ENCODE measurements around the gene TOP2A. TPM values are rescaled to one million over a fixed set of nuclear protein-coding genes. Genes with fewer than 3 reads are reported as not detected.
"Not testable (repeated sequence)": the region's sequence is repeated elsewhere in the genome, so short reads cannot be mapped to it uniquely, and the experiment has no call there.

Gene TOP2A
- total RNA-seq, 4 donors from 2014 or later = 0.26 to 145 (median 1.9) TPM; not detected in 1

GRCh38 chr17:40412880-40413279 is 4.8 kb downstream of the TOP2A start:
- Histone ChIP-seq H3K4me3 (no peak overlapping the region), H3K27ac (no peak overlapping the region), H3K4me1 (peaks cover 0 to 4% of the 10 kb centered on the region in 2 donors), H3K9me3 (no peaks in the 10 kb centered on the region), H3K27me3 (no peaks in the 10 kb centered on the region), H3K36me3 (no peaks in the 10 kb centered on the region)
- DNase-seq = no peak
- intact Hi-C loops (cut with DNase I; ENCODE audit: low total_unique reads) = no loop called here
- TF ChIP-seq CTCF (IDR thresholded peaks at IDR 0.05) (no peak), POLR2A (IDR thresholded peaks at IDR 0.05) (no peak)

- DNase-seq = no peak
- intact Hi-C loops (cut with DNase I; ENCODE audit: low total_unique reads) = no loop called here
- Histone ChIP-seq H3K36me3 (no peaks in the 10 kb centered on the region), H3K27me3 (no peaks in the 10 kb centered on the region), H3K4me3 (no peak overlapping the region), H3K4me1 (no peaks in the 10 kb centered on the region), H3K9me3 (no peaks in the 10 kb centered on the region), H3K27ac (no peak overlapping the region)
- TF ChIP-seq CTCF (IDR thresholded peaks at IDR 0.05) = no peak
- no peak for TF ChIP-seq POLR2A (IDR thresholded peaks at IDR 0.05)
Observed at GRCh38 chr17:40411821-40412220, 5.9 kb downstream of the TOP2A start.

- DNase-seq = no peak
- Histone ChIP-seq H3K9me3 (no peaks in the 10 kb centered on the region), H3K36me3 (no peaks in the 10 kb centered on the region), H3K4me1 (no peaks in the 10 kb centered on the region), H3K4me3 (no peak overlapping the region), H3K27me3 (no peaks in the 10 kb centered on the region), H3K27ac (no peak overlapping the region)
- intact Hi-C loops (cut with DNase I; ENCODE audit: low total_unique reads) = no loop called here
- no peak for TF ChIP-seq CTCF (IDR thresholded peaks at IDR 0.05)
- TF ChIP-seq POLR2A (IDR thresholded peaks at IDR 0.05) = no peak
Observed at GRCh38 chr17:40410082-40410481, 7.6 kb downstream of the TOP2A start.

- intact Hi-C loops (cut with DNase I; ENCODE audit: low total_unique reads); H3K36me3 ChIP-seq; H3K9me3 ChIP-seq; DNase-seq; H3K4me1 ChIP-seq; H3K27me3 ChIP-seq; H3K27ac ChIP-seq; H3K4me3 ChIP-seq: not testable (repeated sequence)
Observed at GRCh38 chr17:40409540-40409939, 8.2 kb downstream of the TOP2A start.

GRCh38 chr17:40407460-40407859 is 10.2 kb downstream of the TOP2A start:
- no peaks in the 10 kb centered on the region for H3K4me1 ChIP-seq
- H3K4me3 ChIP-seq = no peak overlapping the region
- no peaks in the 10 kb centered on the region for H3K27me3 ChIP-seq
- intact Hi-C loops (cut with DNase I; ENCODE audit: low total_unique reads) = no loop called here
- no peak for TF ChIP-seq CTCF (IDR thresholded peaks at IDR 0.05)
- no peak for TF ChIP-seq POLR2A (IDR thresholded peaks at IDR 0.05)
- H3K36me3 ChIP-seq = no peaks in the 10 kb centered on the region
- H3K27ac ChIP-seq = no peak overlapping the region
- no peaks in the 10 kb centered on the region for H3K9me3 ChIP-seq
- DNase-seq = no peak

- Histone ChIP-seq H3K36me3 (no peaks in the 10 kb centered on the region), H3K27me3 (no peaks in the 10 kb centered on the region), H3K4me1 (no peaks in the 10 kb centered on the region), H3K9me3 (no peaks in the 10 kb centered on the region), H3K4me3 (no peak overlapping the region), H3K27ac (no peak overlapping the region)
- TF ChIP-seq CTCF (IDR thresholded peaks at IDR 0.05) = no peak
- TF ChIP-seq POLR2A (IDR thresholded peaks at IDR 0.05) = no peak
- intact Hi-C loops (cut with DNase I; ENCODE audit: low total_unique reads) = no loop called here
- DNase-seq = no peak
Observed at GRCh38 chr17:40404003-40404402, 13.7 kb downstream of the TOP2A start.
